HG03457 (cell line): Measurements from ENCODE around the gene DBNDD1.
"Not testable (repeated sequence)": the region's sequence is repeated elsewhere in the genome, so short reads cannot be mapped to it uniquely, and the experiment has no call there.

ENCODE experiments used
- ATAC-seq: cut with Tn5 transposase; IDR thresholded peaks from one replicate; pipeline ENCODE4 v1.9.1; 2021; ENCODE audit warnings: moderate number of reproducible peaks; ENCODE audit not compliant: unreplicated experiment

The DBNDD1 gene

GRCh38 chr16:89994389-89994720 lies 24.9 kb downstream of the DBNDD1 start:
- ATAC-seq: no peak

- ATAC-seq: no peak
Observed at GRCh38 chr16:89993971-89994370, 25.3 kb downstream of the DBNDD1 start.

DNA sequence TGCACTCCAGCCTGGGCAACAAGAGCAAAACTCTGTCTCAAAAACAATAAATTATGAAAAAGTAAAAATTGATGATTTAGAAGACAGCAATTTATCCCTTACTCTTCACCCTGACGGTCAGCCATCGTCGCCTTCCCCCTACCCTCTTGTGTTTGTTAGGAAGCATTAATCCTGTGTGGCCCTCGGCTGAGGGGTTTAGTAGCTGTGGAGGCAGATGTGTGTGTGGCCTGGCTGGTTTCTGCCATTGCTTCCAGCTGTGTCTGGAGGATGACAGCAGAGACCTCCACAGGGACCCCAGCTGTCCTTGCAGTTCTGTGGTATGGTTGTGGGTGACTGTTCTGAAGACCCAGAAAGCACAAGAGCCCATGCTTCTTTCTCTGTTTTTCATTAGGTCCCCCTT lies 25.9 kb downstream of the DBNDD1 start:
- ATAC-seq: no peak

DNA sequence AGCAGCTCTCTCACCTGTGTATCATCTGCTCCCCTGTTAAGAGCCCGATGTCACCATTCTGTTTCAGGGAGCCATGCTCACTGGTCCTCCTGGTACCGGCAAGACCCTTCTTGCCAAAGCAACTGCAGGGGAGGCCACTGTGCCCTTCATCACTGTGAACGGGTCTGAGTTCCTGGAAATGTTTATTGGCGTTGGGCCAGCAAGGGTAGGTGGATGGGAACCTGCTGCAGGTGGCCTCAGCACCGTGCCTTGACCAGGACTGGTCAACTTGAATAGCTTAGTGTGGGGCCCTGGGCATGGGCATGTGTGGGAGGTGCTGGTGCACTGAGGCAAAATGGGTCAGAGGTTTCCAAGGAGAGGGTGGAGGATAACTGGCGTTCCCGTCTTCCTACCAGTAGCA lies 28.5 kb downstream of the DBNDD1 start:
- ATAC-seq: no peak

DNA sequence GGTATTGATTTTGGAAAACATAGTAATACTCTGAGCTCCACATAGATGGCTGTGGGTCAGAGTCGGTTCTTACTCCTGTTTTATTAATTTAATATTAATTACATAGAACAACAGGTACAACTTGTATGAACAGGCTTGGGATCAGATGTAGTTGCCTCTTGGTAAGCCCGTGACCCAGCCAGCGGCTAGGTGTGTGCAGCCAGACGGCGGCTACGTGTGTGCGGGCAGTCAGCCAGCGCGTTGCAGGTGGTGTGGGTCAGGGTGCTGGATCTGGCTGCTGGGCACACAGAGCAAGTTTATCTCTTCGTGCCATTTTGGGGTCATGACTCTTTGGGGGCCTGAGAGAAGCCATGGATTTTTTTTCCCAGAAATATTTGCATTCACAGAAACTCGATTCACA lies 30.3 kb downstream of the DBNDD1 start:
- no peak for ATAC-seq

- ATAC-seq: no peak
Observed at GRCh38 chr16:89987169-89987568, 32.1 kb downstream of the DBNDD1 start.

GRCh38 chr16:89986600-89986999 lies 32.7 kb downstream of the DBNDD1 start:
- no peak for ATAC-seq

GRCh38 chr16:89985219-89985618 lies 34.0 kb downstream of the DBNDD1 start:
- no peak for ATAC-seq

DNA sequence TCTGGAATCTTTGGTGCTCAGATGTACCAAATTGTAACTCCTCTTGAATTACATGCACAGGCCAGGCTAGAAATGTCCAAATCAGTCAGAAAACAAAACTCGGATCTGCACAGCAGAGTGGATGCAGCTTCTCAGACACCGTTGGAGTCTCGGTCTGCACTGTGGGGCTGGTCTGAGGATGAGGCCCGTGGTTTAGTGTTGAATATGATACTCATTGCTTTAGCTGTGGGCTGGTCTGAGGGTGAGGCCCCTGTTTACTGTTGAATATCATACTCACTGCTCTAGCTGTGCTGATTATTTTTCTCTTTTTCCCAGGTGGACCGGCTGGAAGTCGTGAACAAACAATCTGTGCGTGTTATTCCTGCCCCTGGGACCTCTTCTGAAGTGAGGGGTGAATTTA lies 35.0 kb downstream of the DBNDD1 start:
- no peak for ATAC-seq

DNA sequence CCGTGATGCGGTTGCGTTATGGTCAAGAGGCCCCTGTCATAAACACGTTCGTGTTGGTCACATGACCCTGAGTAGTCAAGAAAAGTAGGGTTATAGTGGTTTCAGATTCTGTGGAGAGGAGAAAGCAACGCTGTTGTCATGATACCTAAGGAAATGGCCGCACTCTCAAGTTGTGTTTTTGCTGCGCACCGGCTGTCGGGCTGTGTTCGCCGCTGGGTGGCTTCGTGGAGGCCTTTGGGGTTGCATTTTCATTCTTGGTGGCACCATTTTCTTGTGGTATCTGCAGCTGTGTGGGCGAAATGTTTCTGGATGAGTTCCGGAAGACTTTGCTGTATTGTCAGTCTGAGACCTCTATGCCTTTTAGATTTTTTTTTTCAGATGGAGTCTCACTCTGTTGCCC lies 35.7 kb downstream of the DBNDD1 start:
- no peak for ATAC-seq

DNA sequence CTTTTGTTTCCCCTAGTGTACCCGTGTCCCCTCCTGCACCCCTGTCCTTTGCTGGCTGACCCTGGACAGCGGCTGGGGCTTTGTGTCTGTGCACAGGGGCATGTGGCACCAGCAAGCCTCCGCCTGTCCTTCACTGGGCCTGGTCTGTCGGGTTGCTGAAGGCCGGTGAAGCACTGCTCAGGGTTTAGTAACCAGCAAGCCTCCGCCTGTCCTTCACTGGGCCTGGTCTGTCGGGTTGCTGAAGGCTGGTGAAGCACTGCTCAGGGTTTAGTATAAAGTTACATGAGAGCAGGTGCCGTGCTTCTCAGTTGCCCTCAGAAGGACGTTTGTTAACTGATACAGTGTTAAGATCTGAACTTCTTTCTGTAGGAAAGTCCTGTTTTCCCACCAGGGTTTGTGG lies 36.9 kb downstream of the DBNDD1 start:
- ATAC-seq: no peak

GRCh38 chr16:89981414-89981813 lies 37.8 kb downstream of the DBNDD1 start:
- no peak for ATAC-seq

- no peak for ATAC-seq
Observed at GRCh38 chr16:89974870-89975269, 44.4 kb downstream of the DBNDD1 start.

GRCh38 chr16:89973654-89974335 lies 45.5 kb downstream of the DBNDD1 start:
- no peak for ATAC-seq

DNA sequence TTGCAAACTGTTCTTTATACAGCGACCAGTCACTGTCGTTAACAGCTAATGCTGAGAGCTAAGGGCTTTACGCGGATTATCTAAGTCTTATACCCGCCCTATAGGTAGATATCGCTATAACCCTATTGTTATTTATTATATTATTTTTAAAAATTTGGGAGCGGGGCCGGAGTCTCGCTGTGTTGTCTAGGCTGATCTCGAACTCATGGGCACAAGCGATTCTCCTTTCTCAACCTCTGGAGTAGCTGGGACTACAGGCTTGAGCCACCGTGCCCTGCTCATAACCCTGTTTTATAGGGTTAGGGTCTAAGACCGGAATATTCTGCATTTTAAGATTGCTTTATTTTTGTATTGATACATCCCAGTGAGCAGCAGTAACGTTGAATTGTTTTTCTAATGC lies 46.0 kb downstream of the DBNDD1 start:
- no peak for ATAC-seq

GRCh38 chr16:89972244-89973234 lies 46.7 kb downstream of the DBNDD1 start:
- peak; percentile 62 for ATAC-seq

DNA sequence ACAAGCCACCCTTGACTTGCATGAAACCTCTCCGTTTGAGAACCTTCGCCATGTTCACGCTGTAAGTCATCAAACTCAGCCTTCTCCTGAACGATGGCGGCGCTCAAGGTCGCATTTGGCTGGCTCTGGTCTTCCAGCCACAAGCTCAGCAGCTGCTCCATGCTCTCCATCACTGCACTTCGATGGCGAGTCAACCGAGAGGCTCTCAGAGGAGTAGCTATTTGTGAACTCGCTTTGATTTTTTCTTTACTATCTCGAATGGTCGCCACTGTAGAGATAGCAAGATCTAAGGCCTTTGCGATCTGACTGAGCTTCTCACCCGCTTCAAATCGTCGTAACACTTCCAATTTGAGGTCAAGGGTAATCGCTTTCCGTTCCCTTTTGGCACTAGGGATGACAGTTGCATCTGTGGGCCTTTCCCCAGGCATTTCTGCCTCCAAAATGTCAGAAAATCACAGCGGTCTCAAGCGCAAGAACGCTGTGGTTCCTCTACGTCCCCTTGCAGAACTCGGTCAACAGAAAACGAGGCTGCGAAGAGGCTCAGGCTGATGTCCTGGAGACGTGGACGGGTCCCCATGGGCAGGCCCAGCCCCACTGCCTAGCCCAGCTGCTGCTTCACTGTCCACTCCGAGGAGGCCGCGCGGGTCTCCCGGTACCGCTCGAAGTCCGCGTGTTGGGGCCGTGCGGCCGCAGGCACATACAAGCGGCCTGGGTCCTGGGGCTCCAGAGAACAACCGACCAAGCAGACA lies 47.6 kb downstream of the DBNDD1 start:
- peak; percentile 5 for ATAC-seq

DNA sequence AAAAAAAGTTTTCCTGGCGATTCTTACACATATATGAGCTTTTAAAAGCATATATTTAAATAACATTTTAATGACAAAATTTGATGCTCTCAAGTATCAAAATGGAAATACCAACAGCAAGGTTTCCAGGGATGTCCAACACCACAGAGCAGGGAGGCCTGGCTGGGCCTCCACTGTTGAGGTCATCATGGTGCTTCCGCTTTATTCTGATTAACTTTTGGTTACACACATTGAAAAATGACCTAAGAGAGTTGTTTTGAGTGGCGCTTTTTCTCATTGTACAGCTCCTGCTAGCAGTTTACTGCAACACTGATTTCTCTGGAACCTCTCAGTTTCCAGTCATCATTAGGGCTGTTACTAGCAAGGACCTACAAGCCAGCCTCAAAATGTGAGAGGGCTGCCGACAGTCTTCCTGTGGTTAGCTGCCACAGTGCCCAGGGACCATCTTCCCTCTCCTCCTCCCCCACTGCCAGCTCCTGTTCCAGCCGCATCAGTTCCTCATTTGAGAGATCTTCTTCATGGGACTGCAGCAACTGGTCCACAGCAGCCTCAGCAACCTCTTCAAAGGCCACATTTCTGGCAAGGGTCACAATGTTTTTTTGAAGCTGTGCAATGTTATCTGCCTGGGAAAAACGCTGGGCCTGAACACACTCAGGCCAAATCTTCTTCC lies 49.4 kb downstream of the DBNDD1 start:
- ATAC-seq: no peak

DNA sequence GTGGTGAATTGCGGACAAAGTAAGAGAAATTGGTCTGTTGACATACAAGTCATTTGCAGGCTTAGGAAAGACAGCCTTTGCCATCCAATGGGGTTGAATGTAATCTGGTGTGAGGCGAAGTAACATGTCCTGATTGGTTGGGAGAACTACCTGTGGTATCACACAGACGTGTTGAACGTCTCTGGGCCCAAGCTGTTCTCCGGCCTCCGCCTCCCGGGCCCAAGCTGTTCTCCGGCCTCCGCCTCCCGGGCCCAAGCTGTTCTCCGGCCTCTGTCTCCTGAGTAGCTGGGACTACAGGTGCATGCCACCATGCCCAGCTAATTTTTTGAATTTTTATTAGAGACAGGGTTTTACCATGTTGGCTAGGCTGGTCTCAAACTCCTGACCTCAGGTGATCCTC lies 51.2 kb downstream of the DBNDD1 start:
- ATAC-seq: not testable (repeated sequence)

- not testable (repeated sequence) for ATAC-seq
Observed at GRCh38 chr16:89967436-89967835, 51.8 kb downstream of the DBNDD1 start.

DNA sequence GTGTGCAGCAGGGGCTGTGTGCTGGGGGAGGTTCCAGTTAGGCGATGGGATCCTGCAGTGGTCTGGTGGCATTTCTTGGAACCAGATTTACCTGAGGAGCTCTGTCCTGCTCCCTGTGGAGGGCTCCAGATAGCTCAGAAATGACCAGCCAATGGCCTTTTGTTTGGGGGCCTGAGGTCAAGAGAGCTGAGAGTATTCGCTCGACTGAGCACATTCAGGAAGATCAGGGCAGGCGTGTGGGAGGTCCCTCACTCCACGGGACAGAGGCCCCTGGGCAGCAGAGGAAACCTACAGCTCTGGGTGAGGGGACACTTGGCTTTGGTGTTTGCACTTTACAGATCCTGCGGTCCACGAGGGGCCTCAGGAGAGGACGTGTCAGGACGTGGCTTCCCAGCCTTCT lies 52.5 kb downstream of the DBNDD1 start:
- no peak for ATAC-seq
